Esophagus squamous epithelium (tissue), 4 donors: ENCODE measurements around the gene DIP2A.

ENCODE experiments used
- POLR2A ChIP-seq, 4 donors: fragments of 450-650 bp; IDR thresholded peaks; one replicate each; pipeline ENCODE4 v1.6.1; 2017; ENCODE audit warnings: antibody characterized with exemption in 4 of 4, mild to moderate bottlenecking in 4 of 4, moderate library complexity in 3 of 4
- TF ChIP-seq, protein P1 (sequence below), 6 experiments: fragments of 450-650 bp in 4 of 6; fragments of 200-600 bp in 2 of 6; sonication (generic) in 2 of 6; IDR thresholded peaks; one replicate each; pipeline ENCODE4 v1.5.1; 2016 to 2019; ENCODE audit warnings: antibody characterized with exemption in 6 of 6, mild to moderate bottlenecking in 4 of 6, moderate library complexity in 4 of 6

DNA sequence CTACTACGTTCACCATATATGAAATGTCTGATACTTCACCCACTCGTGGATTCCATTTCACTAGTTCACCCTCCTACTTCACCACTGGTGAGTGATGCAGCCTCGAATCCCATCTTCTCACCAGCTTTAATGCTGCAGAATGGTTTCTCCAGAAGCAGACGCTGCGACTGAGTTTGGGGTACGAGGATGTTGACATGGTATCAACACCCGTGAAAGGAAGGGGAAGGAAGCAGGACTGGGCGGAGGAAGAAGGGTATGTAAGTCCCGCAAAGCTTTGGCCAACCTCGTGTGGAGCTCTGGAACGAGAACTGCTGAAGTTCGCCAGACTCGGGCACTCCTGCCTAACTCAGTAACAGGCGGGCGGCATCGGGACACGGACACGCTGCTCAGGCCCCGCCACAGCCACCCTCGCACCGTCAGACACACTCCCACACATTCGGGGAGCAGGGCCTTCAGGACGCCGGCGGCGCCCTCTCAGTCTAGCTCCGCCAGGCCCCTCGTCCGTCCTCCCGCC is 833 bp upstream of the DIP2A start:
- TF ChIP-seq, protein P1, sequence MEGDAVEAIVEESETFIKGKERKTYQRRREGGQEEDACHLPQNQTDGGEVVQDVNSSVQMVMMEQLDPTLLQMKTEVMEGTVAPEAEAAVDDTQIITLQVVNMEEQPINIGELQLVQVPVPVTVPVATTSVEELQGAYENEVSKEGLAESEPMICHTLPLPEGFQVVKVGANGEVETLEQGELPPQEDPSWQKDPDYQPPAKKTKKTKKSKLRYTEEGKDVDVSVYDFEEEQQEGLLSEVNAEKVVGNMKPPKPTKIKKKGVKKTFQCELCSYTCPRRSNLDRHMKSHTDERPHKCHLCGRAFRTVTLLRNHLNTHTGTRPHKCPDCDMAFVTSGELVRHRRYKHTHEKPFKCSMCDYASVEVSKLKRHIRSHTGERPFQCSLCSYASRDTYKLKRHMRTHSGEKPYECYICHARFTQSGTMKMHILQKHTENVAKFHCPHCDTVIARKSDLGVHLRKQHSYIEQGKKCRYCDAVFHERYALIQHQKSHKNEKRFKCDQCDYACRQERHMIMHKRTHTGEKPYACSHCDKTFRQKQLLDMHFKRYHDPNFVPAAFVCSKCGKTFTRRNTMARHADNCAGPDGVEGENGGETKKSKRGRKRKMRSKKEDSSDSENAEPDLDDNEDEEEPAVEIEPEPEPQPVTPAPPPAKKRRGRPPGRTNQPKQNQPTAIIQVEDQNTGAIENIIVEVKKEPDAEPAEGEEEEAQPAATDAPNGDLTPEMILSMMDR (IDR thresholded peaks at IDR 0.05) = no peak
- no peak for TF ChIP-seq POLR2A (IDR thresholded peaks at IDR 0.05)
